Activated T-helper 2 cell treated with anti-CD3 and anti-CD28 coated beads, Interferon-gamma antibody, Interleukin-2, Interleukin-4, amounts not matched to agents 10 μg/mL and 5 μg/mL and 100 μg/mL, durations not matched to agents 14 hours and 24 hours and 36 hours (primary cell): ENCODE results near the gene SORBS2. TPM values are rescaled to one million over a fixed set of nuclear protein-coding genes. Genes with fewer than 3 reads are reported as not detected.

Experiments used
- DNase-seq: peaks from one replicate; pipeline ENCODE4 v3.0.0; 2021; ENCODE audit warnings: low spot score
- H3K27ac Mint-ChIP-seq: one replicate; pipeline ENCODE4 v1.8.0; 2021; ENCODE audit warnings: mixed read lengths
- H3K27me3 Mint-ChIP-seq: one replicate; pipeline ENCODE4 v1.8.0; 2021; ENCODE audit warnings: low read depth, mixed read lengths
- H3K36me3 Mint-ChIP-seq: one replicate; pipeline ENCODE4 v1.8.0; 2021; ENCODE audit warnings: low read depth, mixed read lengths
- H3K4me1 Mint-ChIP-seq: one replicate; pipeline ENCODE4 v1.8.0; 2021; ENCODE audit warnings: low read depth, mixed read lengths
- H3K4me3 Mint-ChIP-seq: one replicate; pipeline ENCODE4 v1.8.0; 2021; ENCODE audit warnings: low read depth, mild to moderate bottlenecking, moderate library complexity, mixed read lengths
- H3K9me3 Mint-ChIP-seq: one replicate; pipeline ENCODE4 v1.8.0; 2021; ENCODE audit warnings: mixed read lengths
- intact Hi-C: fragments of 100-400 bp; cut with micrococcal nuclease; formaldehyde crosslinking; loops from one replicate; pipeline ENCODE4 v1.15.1; 2023
- total RNA-seq: library from RNA; stranded (reverse); gene quantifications from 2 replicates; pipeline ENCODE4 v1.2.3, GENCODE V29; 2022

SORBS2 gene
- total RNA-seq, 1 donor from 2014 or later: not detected

DNA sequence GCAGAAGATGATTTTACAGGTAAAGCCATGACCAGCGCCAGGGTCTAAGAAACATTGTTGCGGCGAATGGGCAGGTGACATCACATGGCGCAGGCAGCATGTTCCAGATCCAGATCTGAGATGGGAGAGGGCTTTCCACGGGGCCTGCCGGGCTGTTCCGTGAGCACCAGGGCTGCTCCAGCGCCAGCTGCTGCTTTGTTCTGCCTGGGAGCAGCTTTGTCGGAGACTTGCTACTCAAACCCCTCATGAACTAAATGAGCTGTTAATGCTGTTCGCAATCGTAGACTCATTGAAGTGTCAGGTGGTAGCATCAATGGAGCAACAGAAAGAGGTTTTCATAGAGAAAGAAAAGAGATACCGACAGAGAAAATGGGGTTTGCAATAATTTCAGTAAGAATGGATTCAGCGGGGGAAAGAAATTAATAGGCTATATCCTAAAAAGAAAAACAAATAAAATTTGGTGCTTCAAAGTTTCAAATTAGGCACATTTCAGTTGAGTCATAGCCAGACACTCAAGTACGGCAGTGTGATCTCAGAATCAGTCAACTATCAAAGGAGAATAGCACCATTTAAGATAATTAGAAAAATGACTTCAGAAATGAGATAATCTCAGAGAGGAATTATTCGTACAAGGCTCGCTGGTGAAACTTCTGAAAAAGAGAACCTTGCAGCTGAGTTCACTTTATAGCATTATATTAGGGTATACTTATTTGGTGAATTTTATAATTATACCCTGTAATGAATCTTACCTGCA, 23.9 kb downstream of the SORBS2 start:
- no peaks in the 10 kb centered on the region for H3K4me1 Mint-ChIP-seq
- intact Hi-C loops: no loop called here
- no peaks in the 10 kb centered on the region for H3K36me3 Mint-ChIP-seq
- no peaks in the 10 kb centered on the region for H3K27me3 Mint-ChIP-seq
- no peak overlapping the region for H3K27ac Mint-ChIP-seq
- no peak overlapping the region for H3K4me3 Mint-ChIP-seq
- no peaks in the 10 kb centered on the region for H3K9me3 Mint-ChIP-seq
- DNase-seq: no peak

DNA sequence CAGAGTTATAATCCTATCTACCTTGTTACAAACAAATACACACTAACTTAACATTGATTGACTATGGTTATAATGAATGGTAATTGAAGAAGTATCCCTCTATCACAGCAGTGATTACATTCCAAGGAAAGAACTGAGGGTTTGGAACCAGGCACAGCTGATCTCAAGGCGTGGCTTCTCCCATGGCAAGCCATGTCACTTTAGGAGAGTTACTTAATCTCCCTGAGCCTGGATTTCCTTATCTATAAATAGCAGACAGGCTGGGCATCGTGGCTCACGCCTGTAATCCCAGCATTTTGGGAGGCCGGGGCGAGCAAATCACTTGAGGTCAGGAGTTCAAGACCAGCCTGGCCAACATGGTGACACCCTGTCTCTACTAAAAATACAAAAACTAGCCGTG, 25.6 kb downstream of the SORBS2 start:
- no peak overlapping the region for H3K27ac Mint-ChIP-seq
- H3K9me3 Mint-ChIP-seq: no peaks in the 10 kb centered on the region
- no peaks in the 10 kb centered on the region for H3K4me1 Mint-ChIP-seq
- no peaks in the 10 kb centered on the region for H3K27me3 Mint-ChIP-seq
- H3K4me3 Mint-ChIP-seq: no peak overlapping the region
- H3K36me3 Mint-ChIP-seq: no peaks in the 10 kb centered on the region
- DNase-seq: no peak
- intact Hi-C loops: no loop called here

DNA sequence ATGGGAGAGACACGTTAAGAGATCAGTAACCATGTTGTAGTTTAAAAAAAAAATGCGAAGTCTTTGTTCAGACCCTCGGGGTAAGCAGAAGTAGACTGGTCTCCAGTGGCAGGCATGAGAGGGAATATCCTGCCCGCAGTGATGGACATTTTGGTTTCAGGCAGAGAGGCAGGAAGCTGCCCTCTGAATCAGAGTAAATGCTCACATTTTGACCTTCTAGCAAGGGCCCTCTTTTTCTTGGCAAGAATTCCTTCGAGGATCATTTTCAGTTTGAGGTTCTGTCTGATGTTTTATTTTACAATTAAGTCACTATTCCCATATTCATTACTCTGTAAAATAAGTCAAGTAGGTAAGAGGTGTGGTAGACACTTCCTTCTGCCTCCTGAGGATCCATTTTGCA, 28.4 kb downstream of the SORBS2 start:
- Mint-ChIP-seq H3K4me1 (no peaks in the 10 kb centered on the region), H3K9me3 (no peaks in the 10 kb centered on the region)

DNA sequence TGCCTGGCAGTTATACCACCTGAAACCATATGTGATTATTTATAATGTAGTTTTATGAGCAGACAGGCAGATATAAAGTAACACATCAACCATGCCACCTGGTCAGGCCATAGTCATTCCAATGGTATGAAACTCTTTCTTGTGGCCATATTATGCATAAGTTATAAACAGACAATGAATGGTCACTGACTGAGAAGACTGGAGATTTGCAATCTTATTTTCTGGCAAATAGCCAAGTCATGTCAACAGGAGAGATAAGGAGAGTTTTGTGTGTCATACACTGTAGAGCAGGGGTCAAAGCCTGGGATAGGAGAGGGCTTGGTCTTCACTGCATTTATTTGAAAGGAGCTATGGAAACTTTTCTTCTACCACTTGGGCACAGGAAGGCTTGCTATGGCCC, 29.5 kb downstream of the SORBS2 start:
- Mint-ChIP-seq H3K27ac (no peak overlapping the region), H3K4me1 (no peaks in the 10 kb centered on the region), H3K9me3 (no peaks in the 10 kb centered on the region), H3K27me3 (no peaks in the 10 kb centered on the region), H3K36me3 (no peaks in the 10 kb centered on the region), H3K4me3 (no peak overlapping the region)
- no peak for DNase-seq
- intact Hi-C loops: no loop called here

More for the DNA sequence above, 28.4 kb downstream of the SORBS2 start:
- intact Hi-C loops: no loop called here
- H3K27me3 Mint-ChIP-seq: no peaks in the 10 kb centered on the region
- no peak overlapping the region for H3K27ac Mint-ChIP-seq
- no peak for DNase-seq
- H3K4me3 Mint-ChIP-seq: no peak overlapping the region
- H3K36me3 Mint-ChIP-seq: no peaks in the 10 kb centered on the region

DNA sequence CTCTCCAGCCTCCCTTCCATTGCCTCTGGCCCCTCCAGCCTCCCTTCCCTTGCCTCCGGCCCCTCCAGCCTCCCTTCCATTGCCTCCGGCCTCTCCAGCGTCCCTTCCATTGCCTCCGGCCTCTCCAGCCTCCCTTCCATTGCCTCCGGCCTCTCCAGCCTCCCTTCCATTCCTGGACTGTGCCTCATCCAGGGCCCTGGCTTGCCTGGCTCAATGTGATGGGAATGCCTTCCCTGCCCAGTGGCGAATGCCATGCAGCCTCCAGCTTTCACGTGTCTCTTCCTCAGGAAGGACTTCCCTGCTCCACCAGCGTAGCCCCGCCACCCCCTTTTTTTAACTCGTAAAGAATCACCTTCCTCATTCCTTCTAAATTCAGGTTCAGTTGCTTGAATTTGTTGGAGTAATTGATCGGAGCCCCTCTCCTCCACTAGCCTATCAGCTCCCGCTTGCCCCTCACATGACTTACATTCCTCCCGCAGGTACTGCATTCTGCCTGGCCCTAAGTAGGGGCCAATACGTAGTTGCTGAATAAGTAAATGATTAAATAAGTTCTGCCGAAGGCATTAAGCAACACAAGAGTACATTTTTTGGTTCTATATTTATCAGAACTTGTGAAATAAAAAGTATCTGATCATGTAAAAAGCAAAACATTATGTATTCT, 30.3 kb downstream of the SORBS2 start:
- H3K9me3 Mint-ChIP-seq: no peaks in the 10 kb centered on the region
- H3K4me3 Mint-ChIP-seq: no peak overlapping the region
- intact Hi-C loops: no loop called here
- H3K27ac Mint-ChIP-seq: no peak overlapping the region
- H3K36me3 Mint-ChIP-seq: no peaks in the 10 kb centered on the region
- no peaks in the 10 kb centered on the region for H3K27me3 Mint-ChIP-seq
- DNase-seq: no peak
- no peaks in the 10 kb centered on the region for H3K4me1 Mint-ChIP-seq

DNA sequence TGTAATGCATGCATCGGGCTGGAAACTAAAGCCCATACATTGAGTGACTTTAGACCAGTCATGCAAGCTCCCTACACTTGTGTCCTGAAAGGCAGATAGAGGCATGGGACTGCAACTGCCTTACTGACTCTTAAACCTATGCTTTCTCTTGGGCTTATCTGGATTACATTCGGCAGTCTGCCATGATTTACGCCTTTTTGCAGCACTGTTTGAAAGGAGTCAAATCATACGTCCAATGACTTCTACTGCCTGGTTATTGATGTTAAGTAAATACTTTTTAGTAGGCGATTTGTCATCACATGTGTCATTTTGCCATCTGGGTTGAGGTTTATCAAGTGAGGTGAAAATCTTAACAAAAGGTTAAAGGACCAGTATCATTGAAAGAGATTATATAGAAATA, 31.5 kb downstream of the SORBS2 start:
- intact Hi-C loops: no loop called here
- Mint-ChIP-seq H3K9me3 (no peaks in the 10 kb centered on the region), H3K27ac (no peak overlapping the region), H3K27me3 (no peaks in the 10 kb centered on the region), H3K4me1 (no peaks in the 10 kb centered on the region), H3K36me3 (no peaks in the 10 kb centered on the region), H3K4me3 (no peak overlapping the region)
- no peak for DNase-seq

DNA sequence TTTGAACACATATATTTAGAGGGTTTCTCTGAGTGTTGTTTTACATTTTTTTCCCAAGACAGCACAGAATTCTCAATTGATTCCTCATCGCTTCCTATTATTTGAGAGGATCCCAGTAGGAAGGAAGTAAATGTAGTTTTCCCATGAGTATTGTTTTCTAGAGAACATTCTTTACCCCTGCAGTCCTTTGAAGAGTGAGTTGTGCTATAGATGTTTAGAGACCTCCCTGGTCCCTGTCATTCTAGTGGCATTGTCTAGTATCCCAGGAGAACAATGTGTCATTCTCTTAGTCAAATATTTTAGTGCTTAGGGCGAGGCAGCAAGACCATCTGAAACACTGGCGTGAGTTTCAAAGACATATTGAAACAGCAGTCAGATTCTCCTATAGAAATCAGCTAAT, 32.5 kb downstream of the SORBS2 start:
- H3K27me3 Mint-ChIP-seq: peaks cover 3% of the 10 kb centered on the region
- no peak overlapping the region for H3K27ac Mint-ChIP-seq
- DNase-seq: no peak
- no peaks in the 10 kb centered on the region for H3K36me3 Mint-ChIP-seq
- no peaks in the 10 kb centered on the region for H3K9me3 Mint-ChIP-seq
- intact Hi-C loops: no loop called here
- H3K4me1 Mint-ChIP-seq: no peaks in the 10 kb centered on the region
- H3K4me3 Mint-ChIP-seq: no peak overlapping the region

DNA sequence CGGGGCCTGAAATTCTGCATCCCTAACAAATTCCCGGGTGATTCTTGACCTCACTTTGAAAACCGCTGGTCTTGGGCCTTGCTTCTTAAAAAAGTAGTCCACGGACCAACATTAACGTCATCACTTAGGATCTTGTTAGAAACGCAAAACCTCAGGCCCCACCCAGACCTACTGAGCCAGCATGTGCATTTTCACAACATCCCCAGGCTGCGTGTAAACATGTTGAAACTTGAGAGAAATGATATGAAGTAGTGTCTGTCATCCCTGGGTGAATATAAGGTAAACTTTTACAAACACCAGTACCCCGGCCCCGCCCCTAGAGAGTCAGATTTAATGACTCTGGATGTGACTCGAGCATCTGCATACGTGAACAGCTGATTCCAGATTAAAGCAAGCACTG, 33.7 kb downstream of the SORBS2 start:
- H3K27me3 Mint-ChIP-seq: peaks cover 9% of the 10 kb centered on the region
- H3K4me1 Mint-ChIP-seq: no peaks in the 10 kb centered on the region
- DNase-seq: no peak
- H3K36me3 Mint-ChIP-seq: no peaks in the 10 kb centered on the region
- no peaks in the 10 kb centered on the region for H3K9me3 Mint-ChIP-seq
- intact Hi-C loops: no loop called here
- H3K27ac Mint-ChIP-seq: no peak overlapping the region
- H3K4me3 Mint-ChIP-seq: no peak overlapping the region

DNA sequence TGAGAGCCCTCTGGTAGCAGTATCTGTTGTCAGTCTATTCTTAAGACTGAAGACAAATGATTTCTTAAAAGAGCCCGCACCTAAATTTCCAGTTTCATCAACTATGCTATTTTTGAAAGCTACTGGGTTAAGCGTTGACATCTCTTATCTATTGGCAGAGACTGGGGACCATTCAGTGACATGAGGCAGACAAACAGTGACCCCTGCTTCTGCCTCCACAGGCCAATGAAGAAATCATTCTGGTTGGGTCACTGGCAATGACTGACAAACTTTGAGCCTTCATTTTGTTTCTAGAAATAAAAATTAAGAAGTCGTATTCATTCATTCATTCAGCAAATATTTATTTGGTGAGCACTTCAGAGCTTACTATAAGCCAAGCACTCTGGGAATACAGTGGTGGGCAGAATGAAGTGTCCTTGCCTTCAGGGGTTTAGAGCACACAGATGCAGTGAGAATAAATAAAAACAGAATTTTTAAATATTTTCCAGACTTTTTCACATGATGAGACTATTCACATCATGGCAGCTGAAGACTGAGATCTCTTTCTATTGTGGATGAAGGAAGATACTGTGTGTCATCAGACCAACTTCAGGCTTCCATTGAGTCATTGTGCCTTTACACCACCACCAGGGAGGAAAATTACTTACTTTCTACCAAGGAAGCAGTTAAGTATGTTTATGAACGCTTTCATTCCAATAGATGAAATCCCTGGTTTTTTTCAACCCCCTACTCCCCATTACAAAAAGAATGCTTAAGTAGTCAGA, 36.0 kb downstream of the SORBS2 start:
- Mint-ChIP-seq H3K27me3 (peaks cover 9% of the 10 kb centered on the region), H3K4me3 (no peak overlapping the region), H3K36me3 (no peaks in the 10 kb centered on the region), H3K9me3 (no peaks in the 10 kb centered on the region), H3K27ac (no peak overlapping the region), H3K4me1 (no peaks in the 10 kb centered on the region)
- intact Hi-C loops: no loop called here
- DNase-seq: no peak

DNA sequence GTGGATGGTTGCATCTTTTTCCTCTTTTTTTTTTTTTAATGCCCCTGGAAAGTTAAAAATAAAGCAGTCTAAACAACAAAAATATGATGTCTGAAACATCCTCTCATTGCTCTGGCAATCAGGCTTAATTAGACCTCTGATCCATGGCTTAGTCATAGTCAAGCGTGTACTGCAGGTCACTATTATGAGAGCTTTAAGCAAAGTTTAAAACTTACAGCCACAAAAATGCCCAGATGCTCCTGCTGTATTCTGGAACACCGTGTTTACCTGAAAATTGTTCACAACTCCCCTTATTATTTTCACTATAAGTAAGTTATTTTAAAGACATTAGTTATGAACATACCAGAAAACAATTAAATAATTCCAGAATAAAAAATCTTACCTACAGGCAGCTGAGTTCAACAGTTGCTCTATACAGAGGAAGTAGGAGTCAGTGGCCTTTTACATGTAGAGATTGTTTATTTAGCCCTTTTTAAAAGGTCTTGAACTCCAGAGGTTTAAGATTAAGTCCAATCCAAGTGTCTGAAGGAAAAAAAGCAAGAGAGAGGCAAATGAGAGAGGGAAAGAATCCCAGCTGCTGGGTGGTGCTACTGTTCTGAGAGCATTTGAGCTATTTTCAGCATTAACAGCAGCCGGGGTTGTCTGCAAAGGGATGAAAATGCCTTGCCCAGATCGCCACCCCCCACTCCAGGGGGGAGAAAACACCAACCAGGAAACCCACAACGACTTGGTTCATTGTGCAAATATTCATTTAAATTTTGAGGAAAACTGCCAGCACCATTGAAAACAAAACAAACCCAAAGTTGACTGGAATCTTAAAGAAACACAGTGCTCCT, 36.9 kb downstream of the SORBS2 start:
- H3K27ac Mint-ChIP-seq: no peak overlapping the region
- H3K9me3 Mint-ChIP-seq: no peaks in the 10 kb centered on the region
- peaks cover 9% of the 10 kb centered on the region for H3K27me3 Mint-ChIP-seq
- no peak for DNase-seq
- no peaks in the 10 kb centered on the region for H3K4me1 Mint-ChIP-seq
- no peaks in the 10 kb centered on the region for H3K36me3 Mint-ChIP-seq
- no peak overlapping the region for H3K4me3 Mint-ChIP-seq
- intact Hi-C loops: no loop called here

DNA sequence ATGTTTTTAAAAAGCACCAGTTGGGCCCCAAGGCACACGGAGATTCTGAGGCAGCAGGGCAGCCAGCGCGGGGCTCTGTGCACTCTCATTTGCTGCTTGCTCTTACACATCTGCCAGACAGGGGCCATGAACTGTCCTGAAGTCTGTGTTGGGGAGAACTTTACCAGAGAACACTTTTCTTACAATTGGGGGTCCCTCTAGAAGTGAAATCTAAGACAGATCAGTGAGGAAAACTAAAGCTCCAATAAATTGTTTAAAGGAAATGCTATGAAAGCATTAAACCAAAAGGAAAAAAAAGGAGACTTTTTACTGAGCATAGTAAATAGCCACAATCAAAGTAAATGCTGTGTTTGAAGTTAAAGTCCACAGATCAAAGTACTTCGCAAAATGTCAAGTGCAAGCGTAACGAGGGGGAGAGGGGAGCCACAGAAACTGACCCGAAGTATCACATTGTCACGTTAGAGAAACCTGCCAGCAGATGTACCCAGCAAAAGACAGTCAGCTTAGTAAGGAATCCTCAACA, 37.8 kb downstream of the SORBS2 start:
- intact Hi-C loops: no loop called here
- no peak overlapping the region for H3K27ac Mint-ChIP-seq
- no peak overlapping the region for H3K4me3 Mint-ChIP-seq
- no peaks in the 10 kb centered on the region for H3K9me3 Mint-ChIP-seq
- peaks cover 9% of the 10 kb centered on the region for H3K27me3 Mint-ChIP-seq
- no peak for DNase-seq
- H3K36me3 Mint-ChIP-seq: no peaks in the 10 kb centered on the region
- H3K4me1 Mint-ChIP-seq: no peaks in the 10 kb centered on the region

DNA sequence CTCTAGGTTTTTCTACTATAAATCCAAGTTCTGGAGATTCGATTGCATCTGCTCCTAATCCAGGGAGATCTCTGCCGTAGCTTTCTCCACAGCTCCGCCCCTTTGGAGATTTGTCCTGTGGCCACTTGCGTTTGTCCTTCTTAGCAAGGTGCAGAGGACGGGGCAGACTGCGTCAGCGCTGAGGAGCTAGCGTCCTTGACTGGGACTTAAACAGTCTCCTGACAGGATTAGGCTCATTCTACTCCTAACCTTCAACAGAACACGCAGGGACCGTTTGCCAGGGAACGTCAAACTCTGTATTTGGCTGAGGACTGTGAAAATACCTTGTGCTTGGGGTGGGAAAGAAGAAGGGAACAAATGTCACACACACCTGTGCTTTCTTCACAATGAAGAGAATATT, 38.6 kb downstream of the SORBS2 start:
- no peaks in the 10 kb centered on the region for H3K9me3 Mint-ChIP-seq
- intact Hi-C loops: no loop called here
- H3K36me3 Mint-ChIP-seq: no peaks in the 10 kb centered on the region
- no peak for DNase-seq
- no peak overlapping the region for H3K4me3 Mint-ChIP-seq
- no peaks in the 10 kb centered on the region for H3K4me1 Mint-ChIP-seq
- peaks cover 9% of the 10 kb centered on the region for H3K27me3 Mint-ChIP-seq
- no peak overlapping the region for H3K27ac Mint-ChIP-seq
